GM13976 (cell line): Measurements from ENCODE around the gene MAFG.

Experiments used
- DNase-seq: peaks from one replicate; pipeline ENCODE4 v3.0.0; 2012; ENCODE audit warnings: low spot score
- in situ Hi-C: fragments of 300-500 bp; cut with MboI; formaldehyde crosslinking; loops from one replicate; pipeline ENCODE4 v1.12.0; 2022; ENCODE audit warnings: low sequenced_read_pairs, mixed read lengths, inconsistent platforms; ENCODE audit not compliant: unreplicated experiment
- TF ChIP-seq, protein P1 (sequence below): IDR thresholded peaks from 2 replicates; pipeline ENCODE4 v1.5.1; 2012; ENCODE audit warnings: borderline replicate concordance, mild to moderate bottlenecking; ENCODE audit not compliant: insufficient read depth; ENCODE audit errors: extremely low read depth, missing control alignments, control extremely low read depth

The MAFG gene

GRCh38 chr17:81910840-81911276, 16.7 kb downstream of the MAFG start:
- DNase-seq: no peak
- in situ Hi-C loops: no loop called here
- TF ChIP-seq, protein P1, sequence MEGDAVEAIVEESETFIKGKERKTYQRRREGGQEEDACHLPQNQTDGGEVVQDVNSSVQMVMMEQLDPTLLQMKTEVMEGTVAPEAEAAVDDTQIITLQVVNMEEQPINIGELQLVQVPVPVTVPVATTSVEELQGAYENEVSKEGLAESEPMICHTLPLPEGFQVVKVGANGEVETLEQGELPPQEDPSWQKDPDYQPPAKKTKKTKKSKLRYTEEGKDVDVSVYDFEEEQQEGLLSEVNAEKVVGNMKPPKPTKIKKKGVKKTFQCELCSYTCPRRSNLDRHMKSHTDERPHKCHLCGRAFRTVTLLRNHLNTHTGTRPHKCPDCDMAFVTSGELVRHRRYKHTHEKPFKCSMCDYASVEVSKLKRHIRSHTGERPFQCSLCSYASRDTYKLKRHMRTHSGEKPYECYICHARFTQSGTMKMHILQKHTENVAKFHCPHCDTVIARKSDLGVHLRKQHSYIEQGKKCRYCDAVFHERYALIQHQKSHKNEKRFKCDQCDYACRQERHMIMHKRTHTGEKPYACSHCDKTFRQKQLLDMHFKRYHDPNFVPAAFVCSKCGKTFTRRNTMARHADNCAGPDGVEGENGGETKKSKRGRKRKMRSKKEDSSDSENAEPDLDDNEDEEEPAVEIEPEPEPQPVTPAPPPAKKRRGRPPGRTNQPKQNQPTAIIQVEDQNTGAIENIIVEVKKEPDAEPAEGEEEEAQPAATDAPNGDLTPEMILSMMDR: no peak

DNA sequence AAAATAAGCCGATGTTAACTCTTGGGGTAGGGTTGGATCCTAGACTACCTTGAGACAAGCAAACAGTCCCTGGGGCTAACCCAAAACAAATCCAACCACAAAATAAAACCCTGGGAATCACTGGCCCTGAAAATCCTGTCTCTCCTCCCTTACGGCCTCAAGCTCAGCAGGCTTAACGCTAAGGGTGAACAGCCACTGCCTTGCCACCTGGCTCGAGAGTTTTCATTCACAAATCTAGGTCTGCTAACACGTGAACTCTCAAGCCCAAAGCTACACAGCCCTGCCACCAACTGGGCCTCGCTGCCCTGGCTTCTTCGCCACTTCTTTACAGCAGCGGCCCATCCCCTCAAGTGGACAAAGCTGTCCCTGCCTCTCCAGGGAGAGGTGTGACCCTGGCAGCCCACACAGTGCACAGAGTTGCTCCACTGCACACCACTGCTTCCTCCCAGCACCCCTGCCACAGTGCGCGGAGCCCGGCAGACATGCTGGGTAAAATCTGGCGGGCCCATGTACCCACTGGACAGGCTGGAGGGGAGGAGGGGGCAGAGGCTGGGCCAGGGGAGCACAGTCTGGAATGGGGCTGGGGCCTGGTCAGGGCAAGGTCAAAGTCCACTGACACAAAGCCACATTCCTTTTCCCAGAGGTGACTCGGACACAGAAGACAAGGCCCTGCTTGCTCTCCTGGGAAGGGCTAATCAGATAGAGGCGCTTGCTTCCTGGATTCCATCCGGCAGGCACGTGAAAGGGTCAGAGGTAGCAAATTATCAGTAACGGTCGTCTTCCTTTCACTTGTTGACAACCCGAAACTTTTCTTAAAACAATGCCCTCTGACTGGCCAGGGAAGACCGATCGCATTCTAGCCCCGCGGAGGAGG, 17.3 kb downstream of the MAFG start:
- TF ChIP-seq, protein P1: no peak
- in situ Hi-C loops: no loop called here
- DNase-seq: no peak

GRCh38 chr17:81909231-81909630, 18.3 kb downstream of the MAFG start:
- TF ChIP-seq, protein P1: no peak
- in situ Hi-C loops: no loop called here
- no peak for DNase-seq

DNA sequence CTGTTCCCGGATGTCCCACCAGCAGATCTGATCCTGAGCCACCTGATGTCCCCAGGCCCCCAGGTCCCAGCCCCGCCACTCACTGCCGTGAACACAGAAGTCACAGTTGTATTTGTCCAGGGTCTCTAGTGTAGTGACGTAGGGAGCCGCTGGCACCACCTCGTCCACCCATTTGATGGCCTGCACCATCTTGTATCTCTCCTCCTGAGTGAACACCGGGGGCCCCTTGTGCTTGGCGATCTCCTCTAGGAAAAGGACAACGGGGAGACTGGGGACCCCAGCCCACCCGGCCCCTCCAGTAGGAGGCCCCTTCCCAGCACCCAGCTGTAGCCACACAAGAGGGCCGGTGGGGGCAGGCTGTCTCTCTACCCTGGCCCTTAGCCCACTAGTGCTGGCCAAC, 18.7 kb downstream of the MAFG start:
- TF ChIP-seq, protein P1: no peak
- in situ Hi-C loops: no loop called here

GRCh38 chr17:81907219-81908145, 20.1 kb downstream of the MAFG start:
- in situ Hi-C loops: no loop called here
- DNase-seq: no peak
- TF ChIP-seq, protein P1: no peak

More for the DNA sequence above, 18.7 kb downstream of the MAFG start:
- no peak for DNase-seq

GRCh38 chr17:81906476-81907218, 20.9 kb downstream of the MAFG start:
- in situ Hi-C loops: no loop called here
- DNase-seq: no peak
- TF ChIP-seq, protein P1: no peak
